ENCODE measurements around the gene RASSF3. TPM values are rescaled to one million over a fixed set of nuclear protein-coding genes. Genes with fewer than 3 reads are reported as not detected.

RASSF3 gene
- total RNA-seq, 1 donor from 2014 or later = 28.2 TPM

DNA sequence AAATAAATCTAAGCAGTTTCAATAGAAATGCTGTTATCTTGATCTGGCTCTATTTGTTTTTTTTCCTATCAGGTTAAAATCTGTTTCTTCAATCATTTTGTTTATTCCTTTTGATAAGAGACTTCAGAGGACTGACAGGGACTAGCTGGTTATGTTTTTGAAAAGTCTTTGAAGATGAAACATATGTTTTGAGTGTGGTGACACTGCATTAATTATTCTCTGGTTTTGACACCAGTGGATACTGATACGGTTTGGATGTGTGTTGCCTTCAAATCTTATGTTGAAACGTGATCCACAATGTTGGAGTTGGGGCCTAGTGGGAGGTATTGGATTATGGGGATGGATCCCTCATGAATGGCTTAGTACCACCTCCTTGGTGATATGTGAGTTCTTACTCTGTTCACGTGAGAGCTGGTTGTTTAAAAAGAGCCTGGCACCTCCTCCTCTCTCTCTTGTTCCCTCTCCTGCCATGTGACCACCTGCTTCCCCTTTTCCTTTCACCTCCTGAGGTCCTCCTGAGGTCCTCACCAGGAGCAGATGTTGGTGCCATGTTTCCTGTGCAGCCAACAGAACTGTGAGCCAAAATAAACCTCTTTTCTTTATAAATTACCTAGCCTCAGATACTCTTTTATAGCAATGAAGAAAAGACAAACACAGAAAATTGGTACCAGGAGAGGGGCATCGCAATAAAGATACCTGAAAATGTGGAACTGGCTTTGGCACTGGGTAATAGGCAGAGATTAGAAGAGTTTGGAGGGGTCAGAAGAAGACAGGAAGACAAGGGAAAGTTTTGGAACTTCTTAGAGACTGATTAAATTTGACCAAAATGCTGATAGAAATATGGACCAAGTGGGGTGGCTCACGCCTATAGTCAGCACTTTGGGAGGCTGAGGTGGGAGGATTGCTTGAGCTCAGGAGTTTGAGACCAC, 23.0 kb downstream of the RASSF3 start:
- peaks cover 7% of the 10 kb centered on the region for H3K27me3 Mint-ChIP-seq (ENCODE audit: unreplicated experiment)
- H3K27ac Mint-ChIP-seq (ENCODE audit: unreplicated experiment) = no peak overlapping the region
- DNase-seq = no peak
- TF ChIP-seq, protein P1, sequence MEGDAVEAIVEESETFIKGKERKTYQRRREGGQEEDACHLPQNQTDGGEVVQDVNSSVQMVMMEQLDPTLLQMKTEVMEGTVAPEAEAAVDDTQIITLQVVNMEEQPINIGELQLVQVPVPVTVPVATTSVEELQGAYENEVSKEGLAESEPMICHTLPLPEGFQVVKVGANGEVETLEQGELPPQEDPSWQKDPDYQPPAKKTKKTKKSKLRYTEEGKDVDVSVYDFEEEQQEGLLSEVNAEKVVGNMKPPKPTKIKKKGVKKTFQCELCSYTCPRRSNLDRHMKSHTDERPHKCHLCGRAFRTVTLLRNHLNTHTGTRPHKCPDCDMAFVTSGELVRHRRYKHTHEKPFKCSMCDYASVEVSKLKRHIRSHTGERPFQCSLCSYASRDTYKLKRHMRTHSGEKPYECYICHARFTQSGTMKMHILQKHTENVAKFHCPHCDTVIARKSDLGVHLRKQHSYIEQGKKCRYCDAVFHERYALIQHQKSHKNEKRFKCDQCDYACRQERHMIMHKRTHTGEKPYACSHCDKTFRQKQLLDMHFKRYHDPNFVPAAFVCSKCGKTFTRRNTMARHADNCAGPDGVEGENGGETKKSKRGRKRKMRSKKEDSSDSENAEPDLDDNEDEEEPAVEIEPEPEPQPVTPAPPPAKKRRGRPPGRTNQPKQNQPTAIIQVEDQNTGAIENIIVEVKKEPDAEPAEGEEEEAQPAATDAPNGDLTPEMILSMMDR (IDR thresholded peaks at IDR 0.05; ENCODE audit: partially characterized antibody, unreplicated experiment) = no peak
- H3K4me3 Mint-ChIP-seq (ENCODE audit: unreplicated experiment) = no peak overlapping the region
- H3K4me1 Mint-ChIP-seq (ENCODE audit: low read depth, unreplicated experiment) = peaks cover 10% of the 10 kb centered on the region
- H3K36me3 Mint-ChIP-seq (ENCODE audit: unreplicated experiment) = peaks cover 14% of the 10 kb centered on the region
- peaks cover 1% of the 10 kb centered on the region for H3K9me3 Mint-ChIP-seq (ENCODE audit: unreplicated experiment)

DNA sequence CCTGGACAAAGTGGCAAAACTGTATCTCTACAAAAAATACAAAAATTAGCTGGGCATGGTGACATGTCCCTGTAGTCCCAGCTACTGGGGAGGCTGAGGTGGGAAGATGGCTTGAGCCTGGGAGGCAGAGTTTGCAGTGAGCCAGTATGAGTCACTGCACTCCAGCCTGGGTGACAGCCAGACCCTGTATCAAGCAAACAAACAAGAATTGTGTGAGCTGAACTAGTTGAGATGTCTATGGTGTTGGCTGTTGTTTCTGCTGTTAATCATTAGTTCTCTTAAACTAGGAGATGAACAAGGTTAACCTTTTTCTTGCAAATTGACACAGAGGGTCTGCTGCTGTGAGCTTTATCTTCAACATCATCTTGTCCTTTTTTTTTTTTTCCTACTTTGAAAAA, 23.6 kb downstream of the RASSF3 start:
- H3K36me3 Mint-ChIP-seq (ENCODE audit: unreplicated experiment) = peaks cover 14% of the 10 kb centered on the region
- H3K4me1 Mint-ChIP-seq (ENCODE audit: low read depth, unreplicated experiment) = peaks cover 10% of the 10 kb centered on the region
- H3K9me3 Mint-ChIP-seq (ENCODE audit: unreplicated experiment) = peaks cover 1% of the 10 kb centered on the region
- peaks cover 7% of the 10 kb centered on the region for H3K27me3 Mint-ChIP-seq (ENCODE audit: unreplicated experiment)
- DNase-seq = no peak
- TF ChIP-seq, protein P1 (IDR thresholded peaks at IDR 0.05; ENCODE audit: partially characterized antibody, unreplicated experiment) = no peak
- no peak overlapping the region for H3K27ac Mint-ChIP-seq (ENCODE audit: unreplicated experiment)
- no peak overlapping the region for H3K4me3 Mint-ChIP-seq (ENCODE audit: unreplicated experiment)

DNA sequence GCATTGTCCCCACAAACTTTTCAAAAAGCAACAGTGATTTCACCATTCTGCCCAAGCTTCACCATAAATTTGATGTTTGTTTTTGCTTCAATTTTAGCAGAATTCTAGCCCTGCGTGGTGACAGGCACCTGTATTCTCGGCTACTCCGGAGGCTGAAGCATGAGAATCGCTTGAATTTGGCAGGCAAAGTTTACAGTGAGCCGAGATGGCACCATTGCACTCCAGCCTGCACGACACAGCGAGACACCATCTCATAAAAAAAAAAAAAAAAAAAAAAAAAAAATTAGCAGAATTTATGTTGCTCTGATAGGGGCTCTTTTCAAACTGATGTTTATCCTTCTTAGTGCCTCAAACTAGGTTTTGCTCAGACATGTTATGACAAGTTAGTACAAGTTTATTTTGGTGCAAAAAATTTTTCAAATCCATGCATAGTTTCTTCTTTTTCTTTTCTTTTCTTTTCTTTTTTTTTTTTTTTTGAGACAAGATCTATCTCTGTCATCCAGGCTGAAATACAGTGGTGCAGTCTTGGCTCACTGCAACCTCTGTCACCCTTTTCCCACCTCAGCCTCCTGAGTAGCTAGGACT, 24.3 kb downstream of the RASSF3 start:
- H3K9me3 Mint-ChIP-seq (ENCODE audit: unreplicated experiment) = peaks cover 1% of the 10 kb centered on the region
- peaks cover 14% of the 10 kb centered on the region for H3K36me3 Mint-ChIP-seq (ENCODE audit: unreplicated experiment)
- H3K27me3 Mint-ChIP-seq (ENCODE audit: unreplicated experiment) = peaks cover 7% of the 10 kb centered on the region
- H3K4me3 Mint-ChIP-seq (ENCODE audit: unreplicated experiment) = no peak overlapping the region
- peaks cover 10% of the 10 kb centered on the region for H3K4me1 Mint-ChIP-seq (ENCODE audit: low read depth, unreplicated experiment)
- TF ChIP-seq, protein P1 (IDR thresholded peaks at IDR 0.05; ENCODE audit: partially characterized antibody, unreplicated experiment) = no peak
- no peak overlapping the region for H3K27ac Mint-ChIP-seq (ENCODE audit: unreplicated experiment)
- no peak for DNase-seq

DNA sequence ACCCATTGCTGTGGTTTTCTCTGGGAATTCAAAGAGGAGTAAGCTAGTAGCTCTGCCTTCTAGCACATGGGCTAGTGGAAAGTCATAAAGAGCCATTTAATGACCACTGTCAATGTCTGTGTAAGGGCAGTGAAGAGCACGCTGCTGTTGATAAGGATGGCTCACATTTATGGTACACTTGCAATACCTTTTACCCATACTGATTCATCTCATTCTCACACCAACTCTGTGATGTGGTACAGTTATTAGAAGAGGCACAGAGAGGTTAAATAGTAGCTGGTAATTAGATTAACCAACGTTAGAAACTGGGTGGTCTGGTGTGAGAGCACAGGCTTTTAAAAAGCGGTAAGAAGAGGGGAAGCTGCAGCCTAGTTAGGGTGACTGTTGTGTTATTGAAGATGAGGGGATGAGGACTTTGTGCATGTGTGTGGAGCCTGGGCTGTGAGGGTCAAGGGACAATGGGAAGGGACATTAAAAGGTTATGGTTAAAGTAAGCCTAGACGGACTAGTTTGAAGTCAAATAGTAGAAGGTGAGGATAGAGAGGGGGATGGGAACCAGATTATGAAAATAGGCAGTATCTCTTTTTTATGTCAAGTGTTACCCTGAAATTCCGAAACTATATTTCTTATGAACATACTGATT, 25.2 kb downstream of the RASSF3 start:
- no peak for DNase-seq
- H3K4me1 Mint-ChIP-seq (ENCODE audit: low read depth, unreplicated experiment) = peaks cover 9% of the 10 kb centered on the region
- H3K27me3 Mint-ChIP-seq (ENCODE audit: unreplicated experiment) = peaks cover 9% of the 10 kb centered on the region
- H3K4me3 Mint-ChIP-seq (ENCODE audit: unreplicated experiment) = no peak overlapping the region
- H3K36me3 Mint-ChIP-seq (ENCODE audit: unreplicated experiment) = peaks cover 12% of the 10 kb centered on the region
- H3K9me3 Mint-ChIP-seq (ENCODE audit: unreplicated experiment) = peaks cover 1% of the 10 kb centered on the region
- TF ChIP-seq, protein P1 (IDR thresholded peaks at IDR 0.05; ENCODE audit: partially characterized antibody, unreplicated experiment) = no peak
- H3K27ac Mint-ChIP-seq (ENCODE audit: unreplicated experiment) = no peak overlapping the region

Data from glutamatergic neuron (in vitro differentiated cells).